Transverse colon (tissue), 4 donors: ENCODE data around the gene THSD4. TPM values are rescaled to one million over a fixed set of nuclear protein-coding genes. Genes with fewer than 3 reads are reported as not detected.

Source experiments
- DNase-seq: peaks from one replicate; pipeline ENCODE4 v3.0.0-alpha.2; 2019
- H3K27ac ChIP-seq, 4 donors: fragments of 200-600 bp; sonication (generic); 2 replicates each; pipeline ENCODE4 v1.5.1; 2016 to 2018; ENCODE audit warnings: inconsistent platforms in 4 of 4
- H3K27me3 ChIP-seq: fragments of 200-600 bp; sonication (generic); 2 replicates; pipeline ENCODE4 v1.5.1; 2017; ENCODE audit warnings: inconsistent platforms
- H3K36me3 ChIP-seq, 4 donors: fragments of 200-600 bp; sonication (generic); 2 replicates each; pipeline ENCODE4 v1.5.1; 2017 to 2019; ENCODE audit warnings: inconsistent platforms in 4 of 4
- H3K4me1 ChIP-seq, 4 donors: fragments of 200-600 bp; sonication (generic); 2 replicates each; pipeline ENCODE4 v1.5.1; 2017 to 2020; ENCODE audit warnings: inconsistent platforms in 4 of 4
- H3K4me3 ChIP-seq, 4 donors: fragments of 200-600 bp; sonication (generic); 1 replicate in 1 of 4; 2 replicates in 3 of 4; pipeline versions ENCODE4 v1.5.1 to v1.6.1; 2017 to 2019; ENCODE audit warnings: inconsistent platforms in 4 of 4
- H3K9me3 ChIP-seq, 2 donors: fragments of 200-600 bp; sonication (generic); 2 replicates each; pipeline ENCODE4 v1.5.1; 2017 to 2019; ENCODE audit warnings: inconsistent platforms in 2 of 2
- CTCF ChIP-seq, 5 experiments: fragments of 200-600 bp in 3 of 5; fragments of 450-650 bp in 2 of 5; sonication (generic) in 3 of 5; IDR thresholded peaks; 1 replicate in 2 of 5; 2 replicates in 3 of 5; pipeline ENCODE4 v1.5.1; 2016 to 2017; ENCODE audit warnings: antibody characterized with exemption in 5 of 5, inconsistent platforms in 3 of 5, mild to moderate bottlenecking in 2 of 5, moderate library complexity in 1 of 5
- EP300 ChIP-seq: sonication (generic); formaldehyde crosslinking; IDR thresholded peaks from one replicate; pipeline ENCODE4 v1.6.1; 2017; ENCODE audit warnings: antibody characterized with exemption, low read depth
- POLR2A ChIP-seq: fragments of 450-650 bp; IDR thresholded peaks from one replicate; pipeline ENCODE4 v1.6.1; 2016; ENCODE audit warnings: antibody characterized with exemption, mild to moderate bottlenecking, moderate library complexity
- POLR2AphosphoS5 ChIP-seq, 3 donors: sonication (generic); formaldehyde crosslinking; IDR thresholded peaks; one replicate each; pipeline ENCODE4 v1.6.1; 2016; ENCODE audit warnings: antibody characterized with exemption in 3 of 3
- WGBS, 2 donors: methylation state at CpG; one replicate each; pipeline ENCODE4 v1.1.5; 2018; ENCODE audit warnings: low coverage in 1 of 2; 5-methylcytosine and 5-hydroxymethylcytosine counted together
- in situ Hi-C, 4 donors: fragments of 200-750 bp; cut with MboI; loops; one replicate each; pipeline versions ENCODE4 v1.15.0 to v1.15.1; 2017; ENCODE audit warnings: low sequenced_read_pairs in 3 of 4, low pct_ligation_motif_present in 1 of 4, low pct_unique_long_range_greater_than_20kb in 1 of 4
- intact Hi-C: fragments of 100-400 bp; cut with DNase I; formaldehyde crosslinking; loops from one replicate; pipeline ENCODE4 v1.15.1; 2023; ENCODE audit warnings: low total_unique reads
- total RNA-seq, 4 donors: library from RNA; depleted of rRNA; stranded (reverse); fragments of >200 nt; gene quantifications; one replicate each; pipeline ENCODE4 v1.1.0, GENCODE V29; 2016

The THSD4 gene
- total RNA-seq, 4 donors from 2014 or later, result 13.3 to 57.2 (median 47.4) TPM

- in situ Hi-C loops (loop anchor here in 2 of 4 donors (10.0 to 25.0 kb wide), 3 partner anchors 349 to 359 kb away; no protein-coding TSS in a partner anchor), intact Hi-C loops (loop anchor here (10.0 kb wide), 1 partner anchor 59 kb away; no protein-coding TSS in a partner anchor)
- WGBS, 2 donors, result 0 to 65% methylated on average over 1 to 5 of the region's 5 CpGs
- Histone ChIP-seq H3K36me3 (no peaks in the 10 kb centered on the region), H3K4me1 (peaks cover 0 to 8% (median 5%) of the 10 kb centered on the region in 4 donors), H3K27ac (no peak overlapping the region), H3K9me3 (no peaks in the 10 kb centered on the region), H3K27me3 (no peaks in the 10 kb centered on the region), H3K4me3 (no peak overlapping the region)
- DNase-seq, result no peak
- no peak for TF ChIP-seq CTCF (IDR thresholded peaks at IDR 0.05)
These were observed 689.0 kb downstream of the THSD4 start for GRCh38 chr15:71804226-71804625.

- DNase-seq, result no peak
- intact Hi-C loops, result loop anchor here (10.0 kb wide), 1 partner anchor 60 kb away; no protein-coding TSS in a partner anchor
- H3K4me3 ChIP-seq, result no peak overlapping the region
- no peak overlapping the region for H3K27ac ChIP-seq
- H3K9me3 ChIP-seq, result no peaks in the 10 kb centered on the region
- H3K4me1 ChIP-seq, result peaks cover 0 to 8% (median 5%) of the 10 kb centered on the region in 4 donors
- no peaks in the 10 kb centered on the region for H3K36me3 ChIP-seq
- WGBS, 2 donors, result 63 to 84% methylated on average over 5 to 6 of the region's 6 CpGs
- in situ Hi-C loops, result loop anchor here in 2 of 4 donors (10.0 to 25.0 kb wide), 3 partner anchors 350 to 360 kb away; no protein-coding TSS in a partner anchor
- TF ChIP-seq CTCF (IDR thresholded peaks at IDR 0.05) (no peak), EP300 (no peak), POLR2AphosphoS5 (IDR thresholded peaks at IDR 0.05) (no peak), POLR2A (no peak)
- no peaks in the 10 kb centered on the region for H3K27me3 ChIP-seq
These were observed 689.6 kb downstream of the THSD4 start for GRCh38 chr15:71804695-71805470.

- in situ Hi-C loops, result loop anchor here in 2 of 4 donors (10.0 to 25.0 kb wide), 3 partner anchors 352 to 362 kb away; no protein-coding TSS in a partner anchor
- TF ChIP-seq EP300, result no peak
- no peak for TF ChIP-seq POLR2AphosphoS5 (IDR thresholded peaks at IDR 0.05)
- no peak for TF ChIP-seq POLR2A
- no peak for TF ChIP-seq CTCF (IDR thresholded peaks at IDR 0.05)
- WGBS, 2 donors, result 65% methylated on average over 7 of the region's 7 CpGs; no CpG with 5 or more reads in 1 of the 2 donors
- no peak overlapping the region for H3K27ac ChIP-seq
- H3K36me3 ChIP-seq, result no peaks in the 10 kb centered on the region
- intact Hi-C loops, result loop anchor here (10.0 kb wide), 1 partner anchor 62 kb away; no protein-coding TSS in a partner anchor
- no peaks in the 10 kb centered on the region for H3K9me3 ChIP-seq
- no peaks in the 10 kb centered on the region for H3K4me1 ChIP-seq
- DNase-seq, result no peak
- H3K27me3 ChIP-seq, result no peaks in the 10 kb centered on the region
- H3K4me3 ChIP-seq, result no peak overlapping the region
These were observed 691.2 kb downstream of the THSD4 start for GRCh38 chr15:71806452-71806931.

- H3K27ac ChIP-seq, result no peak overlapping the region
- H3K9me3 ChIP-seq, result no peaks in the 10 kb centered on the region
- no peaks in the 10 kb centered on the region for H3K27me3 ChIP-seq
- TF ChIP-seq POLR2AphosphoS5 (IDR thresholded peaks at IDR 0.05) (no peak), EP300 (no peak), POLR2A (no peak)
- in situ Hi-C loops (loop anchor here in 2 of 4 donors (10.0 to 25.0 kb wide), 3 partner anchors 352 to 362 kb away; no protein-coding TSS in a partner anchor), intact Hi-C loops (loop anchor here (10.0 kb wide), 1 partner anchor 62 kb away; no protein-coding TSS in a partner anchor)
- H3K4me3 ChIP-seq, result no peak overlapping the region
- WGBS, 2 donors, result 89 to 100% methylated on average over 4 to 15 of the region's 15 CpGs
- no peaks in the 10 kb centered on the region for H3K4me1 ChIP-seq
- no peak for DNase-seq
- H3K36me3 ChIP-seq, result no peaks in the 10 kb centered on the region
These were observed 691.9 kb downstream of the THSD4 start for GRCh38 chr15:71807125-71807629.
